Gastrocnemius medialis (tissue), 4 donors: ENCODE data around the gene PIEZO1. TPM values are rescaled to one million over a fixed set of nuclear protein-coding genes. Genes with fewer than 3 reads are reported as not detected.

Source experiments
- ATAC-seq, 2 donors: fragments of 150-250 bp; one replicate each; pipeline ENCODE4 v1.9.1; 2016
- DNase-seq, 2 donors: peaks; one replicate each; pipeline ENCODE4 v3.0.0-alpha.2; 2019
- H3K27ac ChIP-seq, 4 donors: fragments of 200-600 bp; sonication (generic); 1 replicate in 1 of 4; 2 replicates in 3 of 4; pipeline ENCODE4 v1.5.1; 2016 to 2018; ENCODE audit warnings: mild to moderate bottlenecking in 2 of 4, moderate library complexity in 1 of 4
- H3K27me3 ChIP-seq, 3 donors: fragments of 200-600 bp; sonication (generic) in 2 of 3; 1 replicate in 1 of 3; 2 replicates in 2 of 3; pipeline versions ENCODE4 v1.5.1 to v1.6.0; 2016 to 2019; ENCODE audit warnings: mild to moderate bottlenecking in 1 of 3, moderate library complexity in 1 of 3
- H3K36me3 ChIP-seq, 2 donors: fragments of 200-600 bp; sonication (generic) in 1 of 2; one replicate each; pipeline ENCODE4 v1.5.1; 2017 to 2018
- H3K4me1 ChIP-seq, 2 donors: fragments of 200-600 bp; sonication (generic) in 1 of 2; one replicate each; pipeline ENCODE4 v1.5.1; 2016 to 2017; ENCODE audit warnings: mild to moderate bottlenecking in 2 of 2
- H3K4me3 ChIP-seq, 4 donors: fragments of 200-600 bp; sonication (generic) in 3 of 4; 1 replicate in 1 of 4; 2 replicates in 3 of 4; pipeline ENCODE4 v1.5.1; 2016 to 2019; ENCODE audit warnings: mild to moderate bottlenecking in 2 of 4
- H3K9me3 ChIP-seq, 3 donors: fragments of 200-600 bp; sonication (generic) in 2 of 3; 1 replicate in 1 of 3; 2 replicates in 2 of 3; pipeline ENCODE4 v1.5.1; 2016 to 2019
- CTCF ChIP-seq, 5 experiments: fragments of 450-650 bp in 3 of 5; fragments of 200-600 bp in 2 of 5; sonication (generic) in 2 of 5; IDR thresholded peaks in 4 of 5; conservative IDR thresholded peaks in 1 of 5; 1 replicate in 4 of 5; 2 replicates in 1 of 5; pipeline ENCODE4 v1.5.1; 2016 to 2019; ENCODE audit warnings: antibody characterized with exemption in 5 of 5, mild to moderate bottlenecking in 3 of 5, moderate library complexity in 3 of 5
- POLR2A ChIP-seq, 2 donors: fragments of 450-650 bp; IDR thresholded peaks; one replicate each; pipeline ENCODE4 v1.6.1; 2017; ENCODE audit warnings: antibody characterized with exemption in 2 of 2, mild to moderate bottlenecking in 2 of 2, moderate library complexity in 2 of 2
- in situ Hi-C, 4 donors: fragments of 200-750 bp; cut with MboI; loops; one replicate each; pipeline versions ENCODE4 v1.15.0 to v1.8.0; 2017; ENCODE audit warnings: low sequenced_read_pairs in 4 of 4
- intact Hi-C: fragments of 100-400 bp; cut with DNase I; formaldehyde crosslinking; loops from one replicate; pipeline ENCODE4 v1.15.1; 2023; ENCODE audit warnings: low total_unique reads
- total RNA-seq, 4 donors: library from RNA; depleted of rRNA; stranded (reverse); fragments of >200 nt; gene quantifications; one replicate each; pipeline versions ENCODE4 v1.1.0 to v1.2.3, GENCODE V29; 2016

The PIEZO1 gene
- total RNA-seq, 4 donors from 2014 or later = 9.0 to 37.0 (median 16.5) TPM

- Histone ChIP-seq H3K9me3 (no peaks in the 10 kb centered on the region), H3K27ac (peak overlapping the region; percentile 82 to 96 (median 88)), H3K4me1 (peaks cover 16 to 31% of the 10 kb centered on the region in 2 donors), H3K27me3 (no peaks in the 10 kb centered on the region), H3K36me3 (no peaks in the 10 kb centered on the region), H3K4me3 (peak overlapping the region; percentile 68 to 83 (median 75))
- peak; percentile 33 to 40 for ATAC-seq
- intact Hi-C loops = loop anchor here (1.0 to 2.0 kb wide), 3 partner anchors 12 to 485 kb away; partner anchors contain the start of genes CDH15, CTU2 and RNF166
- TF ChIP-seq POLR2A (IDR thresholded peaks at IDR 0.05) (no peak), CTCF (IDR thresholded peaks at IDR 0.05 in 4 of 5, conservative IDR thresholded peaks at IDR 0.05 in 1 of 5) (no peak)
- DNase-seq = no peak
- in situ Hi-C loops = no loop called here
Observed at GRCh38 chr16:88686062-88686438, 99.0 kb downstream of the PIEZO1 start.

DNA sequence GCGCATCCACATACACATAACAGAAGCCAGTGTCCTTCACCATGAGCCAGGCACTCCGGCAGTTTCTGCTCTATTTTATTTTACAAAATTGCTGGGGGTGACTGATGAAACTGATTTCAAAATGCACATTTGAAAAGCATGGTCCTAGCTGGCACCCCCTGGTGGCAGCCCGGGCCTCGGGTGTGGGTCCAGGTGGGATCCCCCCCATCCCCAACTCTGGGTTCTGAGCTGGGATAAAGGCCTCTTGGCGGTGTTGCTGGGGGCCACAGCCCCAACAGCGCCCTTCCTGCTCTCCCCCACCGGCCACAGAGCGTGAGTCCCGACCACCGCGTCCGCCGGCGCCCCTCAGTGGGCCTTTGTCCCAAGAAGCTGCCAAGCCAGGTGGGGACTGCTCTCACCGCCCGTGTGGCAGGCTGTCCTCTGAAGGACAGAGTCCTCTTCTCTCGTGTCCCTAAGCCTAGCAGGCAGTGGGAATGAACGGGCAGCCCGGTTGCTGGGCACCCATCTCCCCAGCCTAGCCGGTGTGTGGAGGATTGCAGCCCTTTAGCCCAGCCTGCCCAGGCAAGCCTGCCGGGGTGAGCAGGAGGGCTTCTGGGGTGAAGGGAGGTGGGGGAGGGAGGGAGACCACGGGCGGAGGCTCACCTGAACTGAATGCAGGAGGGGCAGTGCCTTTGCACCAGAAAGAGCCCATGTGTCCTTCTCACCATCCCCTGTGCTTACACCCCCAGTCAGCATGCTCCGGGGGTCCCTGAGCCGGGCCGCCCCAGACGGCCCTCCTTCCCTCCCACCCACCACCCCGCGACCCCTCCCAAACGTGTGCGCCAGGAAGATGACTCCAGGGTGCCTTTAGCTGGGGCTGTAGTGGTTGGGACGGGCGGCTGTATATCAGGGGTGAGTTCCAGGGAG is 99.6 kb downstream of the PIEZO1 start:
- H3K36me3 ChIP-seq = no peaks in the 10 kb centered on the region
- peak overlapping the region; percentile 68 to 83 (median 75) for H3K4me3 ChIP-seq
- no peak for DNase-seq
- H3K4me1 ChIP-seq = peaks cover 16 to 31% of the 10 kb centered on the region in 2 donors
- no peaks in the 10 kb centered on the region for H3K9me3 ChIP-seq
- H3K27me3 ChIP-seq = no peaks in the 10 kb centered on the region
- peak overlapping the region; percentile 82 to 96 (median 88) for H3K27ac ChIP-seq
- TF ChIP-seq POLR2A (IDR thresholded peaks at IDR 0.05) (no peak), CTCF (IDR thresholded peaks at IDR 0.05 in 4 of 5, conservative IDR thresholded peaks at IDR 0.05 in 1 of 5) (peak in 4 of 5 experiments; percentile 24 to 69 (median 54))
- in situ Hi-C loops (no loop called here), intact Hi-C loops (loop anchor here (1.0 to 2.0 kb wide), 3 partner anchors 11 to 485 kb away; partner anchors contain the start of genes CDH15, CTU2 and RNF166)
- no peak for ATAC-seq

- TF ChIP-seq POLR2A (IDR thresholded peaks at IDR 0.05) (no peak), CTCF (IDR thresholded peaks at IDR 0.05 in 4 of 5, conservative IDR thresholded peaks at IDR 0.05 in 1 of 5) (no peak)
- intact Hi-C loops = no loop called here
- in situ Hi-C loops = no loop called here
- peak overlapping the region in 3 of 4 donors; percentile 43 to 96 (median 82) for H3K27ac ChIP-seq
- no peaks in the 10 kb centered on the region for H3K27me3 ChIP-seq
- H3K36me3 ChIP-seq = no peaks in the 10 kb centered on the region
- DNase-seq (no peak), ATAC-seq (no peak)
- peaks cover 16 to 31% of the 10 kb centered on the region in 2 donors for H3K4me1 ChIP-seq
- no peak overlapping the region for H3K4me3 ChIP-seq
- H3K9me3 ChIP-seq = no peaks in the 10 kb centered on the region
Observed at GRCh38 chr16:88684569-88685155, 100.4 kb downstream of the PIEZO1 start.

DNA sequence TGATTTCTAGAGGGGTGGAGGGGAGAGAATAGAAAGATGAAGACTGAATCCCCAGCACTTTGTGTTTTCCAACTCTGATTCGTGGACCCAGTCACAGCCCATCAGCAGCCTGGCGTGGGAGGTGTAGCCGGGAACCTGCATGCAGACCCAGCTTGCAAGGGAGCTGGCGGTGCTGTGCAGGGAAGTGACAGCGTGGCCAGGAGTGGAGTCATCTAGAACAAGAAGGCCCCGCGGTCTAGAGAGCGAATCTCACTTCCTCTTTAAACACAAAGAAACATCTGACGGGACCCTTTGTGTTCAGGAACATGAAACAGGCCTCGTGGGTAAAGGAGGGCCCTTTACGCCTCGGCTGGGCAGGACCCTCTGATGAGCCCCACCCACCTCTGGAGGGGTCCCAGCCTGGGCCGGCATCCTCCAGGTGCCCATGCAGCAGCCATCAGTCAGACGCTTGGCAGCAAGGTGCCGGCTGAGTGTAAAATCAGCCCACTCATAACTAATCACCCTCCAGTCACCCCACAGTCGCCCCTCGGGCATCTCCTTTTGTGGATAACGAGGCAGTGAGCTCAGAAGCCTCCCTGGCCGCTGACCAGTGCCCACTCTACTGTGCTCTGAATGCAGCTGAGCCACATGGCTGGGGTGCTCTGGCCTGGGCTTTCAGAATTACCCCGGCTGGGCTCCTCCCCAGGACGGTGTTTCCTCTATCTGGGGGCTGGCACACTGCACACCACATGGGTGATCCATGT is 103.1 kb downstream of the PIEZO1 start:
- Histone ChIP-seq H3K4me1 (peaks cover 9 to 30% of the 10 kb centered on the region in 2 donors), H3K9me3 (no peaks in the 10 kb centered on the region), H3K36me3 (no peaks in the 10 kb centered on the region), H3K27me3 (no peaks in the 10 kb centered on the region), H3K4me3 (no peak overlapping the region), H3K27ac (peak overlapping the region in 1 of 4 donors; percentile 27)
- in situ Hi-C loops = no loop called here
- DNase-seq = peak in 1 of 2 donors; percentile 43
- no peak for TF ChIP-seq POLR2A (IDR thresholded peaks at IDR 0.05)
- TF ChIP-seq CTCF (IDR thresholded peaks at IDR 0.05 in 4 of 5, conservative IDR thresholded peaks at IDR 0.05 in 1 of 5) = no peak
- no peak for ATAC-seq
- intact Hi-C loops = no loop called here
